Choroid plexus epithelial cell (primary cell): ENCODE data around the gene GRM8.

Source experiments
- DNase-seq: peaks from one replicate; pipeline ENCODE4 v3.0.0-alpha.2; 2010; ENCODE audit warnings: low read depth
- H3K4me3 ChIP-seq: 2 replicates; pipeline ENCODE4 v1.5.1; 2011; ENCODE audit warnings: low read depth, mild to moderate bottlenecking, control low read depth, low read length, moderate library complexity
- TF ChIP-seq, protein P1 (sequence below): conservative IDR thresholded peaks from 2 replicates; pipeline ENCODE4 v1.5.1; 2011; ENCODE audit warnings: low read depth, mild to moderate bottlenecking, control low read depth, inconsistent platforms, low read length, moderate library complexity

Gene GRM8

DNA sequence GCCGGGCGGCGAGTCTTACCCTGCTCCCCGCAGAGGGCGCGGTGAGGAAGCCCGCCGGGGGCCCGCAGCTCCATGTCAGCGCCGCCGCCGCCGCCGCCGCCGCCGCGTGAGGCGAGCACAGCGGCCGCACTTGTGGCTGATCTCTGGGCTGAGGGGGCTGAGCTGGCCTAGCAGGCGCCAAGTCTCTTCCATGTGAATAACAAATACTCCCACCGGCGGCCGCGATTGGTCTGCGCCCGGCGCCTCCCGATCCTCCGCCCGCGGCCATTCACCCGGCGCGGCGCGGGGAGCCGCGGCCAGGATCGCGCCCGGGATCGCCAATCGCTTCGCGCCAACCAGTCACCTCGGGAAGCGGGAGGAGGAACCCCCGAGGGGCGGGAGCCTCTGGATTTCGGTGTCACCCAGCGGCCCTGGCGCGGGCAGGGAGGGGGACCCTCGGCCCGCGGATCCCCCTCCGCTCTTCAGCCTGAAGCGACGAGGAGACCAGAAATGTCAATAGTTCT, at the start of gene GRM8:
GRM8 (minus strand) TSS at position 164 of the 503 bp plus-strand sequence.
- TF ChIP-seq, protein P1, sequence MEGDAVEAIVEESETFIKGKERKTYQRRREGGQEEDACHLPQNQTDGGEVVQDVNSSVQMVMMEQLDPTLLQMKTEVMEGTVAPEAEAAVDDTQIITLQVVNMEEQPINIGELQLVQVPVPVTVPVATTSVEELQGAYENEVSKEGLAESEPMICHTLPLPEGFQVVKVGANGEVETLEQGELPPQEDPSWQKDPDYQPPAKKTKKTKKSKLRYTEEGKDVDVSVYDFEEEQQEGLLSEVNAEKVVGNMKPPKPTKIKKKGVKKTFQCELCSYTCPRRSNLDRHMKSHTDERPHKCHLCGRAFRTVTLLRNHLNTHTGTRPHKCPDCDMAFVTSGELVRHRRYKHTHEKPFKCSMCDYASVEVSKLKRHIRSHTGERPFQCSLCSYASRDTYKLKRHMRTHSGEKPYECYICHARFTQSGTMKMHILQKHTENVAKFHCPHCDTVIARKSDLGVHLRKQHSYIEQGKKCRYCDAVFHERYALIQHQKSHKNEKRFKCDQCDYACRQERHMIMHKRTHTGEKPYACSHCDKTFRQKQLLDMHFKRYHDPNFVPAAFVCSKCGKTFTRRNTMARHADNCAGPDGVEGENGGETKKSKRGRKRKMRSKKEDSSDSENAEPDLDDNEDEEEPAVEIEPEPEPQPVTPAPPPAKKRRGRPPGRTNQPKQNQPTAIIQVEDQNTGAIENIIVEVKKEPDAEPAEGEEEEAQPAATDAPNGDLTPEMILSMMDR = no peak
- peak within 1 kb of the TSS; percentile 67 for H3K4me3 ChIP-seq
- DNase-seq = peak; percentile 26

DNA sequence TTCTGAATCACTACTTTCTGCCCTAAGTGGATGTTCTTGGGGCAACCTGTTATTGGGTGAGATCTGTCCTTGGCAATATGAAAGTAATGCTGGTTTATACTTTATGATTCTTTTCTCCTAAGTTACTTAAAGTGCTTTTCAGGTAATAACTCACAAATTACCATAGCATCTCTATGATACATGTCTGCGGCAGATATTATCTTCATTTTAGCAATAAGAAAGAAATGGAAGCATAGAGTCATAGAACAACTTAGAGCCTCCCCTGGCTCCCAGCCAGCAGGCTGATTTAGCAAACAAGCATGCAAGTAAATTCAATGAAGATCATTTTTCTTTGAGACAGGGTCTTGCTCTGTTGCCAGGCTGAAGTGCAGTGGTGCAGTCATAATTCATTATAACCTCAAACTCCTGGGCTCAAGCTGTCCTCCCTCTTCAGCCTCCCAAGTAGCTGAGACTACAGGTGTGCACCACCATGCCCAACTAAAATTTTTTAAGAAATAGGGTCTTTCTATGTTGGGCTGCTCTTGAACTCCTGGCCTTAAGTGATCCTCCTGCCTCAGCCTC, 38.1 kb upstream of the GRM8 start:
- DNase-seq = peak; percentile 1
- no peak overlapping the region for H3K4me3 ChIP-seq
- TF ChIP-seq, protein P1 = no peak

DNA sequence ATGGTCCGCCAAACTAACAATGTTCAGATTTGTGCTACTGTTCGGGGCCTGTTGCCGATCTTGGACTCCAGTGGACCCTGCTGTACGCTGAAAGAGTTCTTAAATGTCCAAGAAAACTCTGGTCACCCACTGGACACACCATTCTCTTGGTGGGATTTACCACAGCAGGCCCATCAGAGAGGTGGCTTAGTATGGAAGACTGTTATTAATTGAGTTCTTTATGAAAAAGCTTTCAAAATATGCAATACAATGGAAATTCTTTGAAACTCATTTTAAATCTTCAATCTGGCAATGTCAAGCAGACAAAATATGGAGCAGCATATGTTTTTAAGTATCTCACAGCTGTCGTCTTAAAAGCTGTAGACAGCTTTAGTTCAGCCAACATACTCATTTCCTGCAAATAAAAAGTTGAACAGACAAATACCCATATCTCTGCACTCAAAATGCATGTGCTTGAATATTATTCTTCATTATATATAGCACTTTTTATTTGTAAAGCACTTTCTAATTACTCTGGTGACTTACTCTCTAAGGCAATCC, 37.4 kb upstream of the GRM8 start:
- DNase-seq = no peak
- TF ChIP-seq, protein P1 = no peak
- H3K4me3 ChIP-seq = no peak overlapping the region

DNA sequence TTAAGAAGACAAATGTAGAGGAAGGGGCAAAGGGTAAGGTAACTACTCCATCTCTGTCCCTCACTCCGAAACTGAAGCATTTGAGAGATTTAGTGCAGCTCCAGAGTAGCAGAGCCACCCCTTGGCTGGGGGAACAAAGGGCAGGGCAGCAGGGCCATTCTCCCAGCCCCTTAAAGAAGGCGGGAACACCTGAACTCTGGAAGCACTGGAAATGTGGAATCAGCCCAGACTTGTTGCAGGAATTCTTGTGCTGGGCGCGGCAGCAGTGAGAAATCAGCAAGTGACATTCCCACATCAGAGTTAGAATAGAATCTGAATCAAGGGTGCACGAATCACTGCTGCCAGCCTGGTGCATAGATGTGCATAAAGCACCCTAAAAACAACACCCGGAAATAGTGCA, 34.4 kb upstream of the GRM8 start:
- no peak for DNase-seq
- TF ChIP-seq, protein P1 = no peak
- no peak overlapping the region for H3K4me3 ChIP-seq

DNA sequence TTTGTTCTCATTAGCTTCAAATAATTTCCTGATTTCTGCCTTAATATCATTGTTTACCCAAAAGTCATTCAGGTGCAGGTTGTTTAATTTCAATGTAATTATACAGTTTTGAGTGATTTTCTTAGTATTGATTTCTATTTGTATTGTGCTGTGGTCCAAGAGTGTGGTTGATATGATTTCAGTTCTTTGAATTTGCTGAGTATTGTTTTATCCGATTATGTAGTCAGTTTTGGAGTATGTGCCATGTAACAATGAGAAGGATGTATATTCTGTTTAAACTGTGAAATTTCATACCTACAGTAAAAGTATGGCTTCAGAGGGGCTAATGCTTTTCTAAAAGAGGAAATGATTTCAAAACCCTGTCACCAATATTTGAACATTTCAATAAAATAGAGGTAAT, 17.4 kb upstream of the GRM8 start:
- TF ChIP-seq, protein P1 = no peak
- H3K4me3 ChIP-seq = no peak overlapping the region
- DNase-seq = no peak

DNA sequence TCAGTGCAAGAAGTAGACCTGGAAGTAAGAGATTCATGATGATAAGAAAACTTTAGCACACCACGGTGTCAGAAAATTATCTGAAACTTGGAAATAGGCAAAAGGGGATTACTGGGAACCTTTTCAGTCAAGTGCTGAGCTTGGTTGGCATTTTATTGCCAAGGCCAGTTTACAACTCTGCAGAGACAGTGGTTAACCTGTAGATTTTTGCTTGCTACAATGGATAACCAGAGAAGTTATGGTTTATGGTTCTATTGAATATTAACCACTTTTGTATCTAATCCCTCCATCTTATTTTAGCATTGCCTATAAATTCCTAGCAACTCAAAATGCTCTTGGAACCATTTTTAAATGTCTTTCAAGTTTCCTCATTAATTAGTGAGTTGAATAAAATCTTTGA, 13.3 kb upstream of the GRM8 start:
- no peak for DNase-seq
- TF ChIP-seq, protein P1 = no peak
- no peak overlapping the region for H3K4me3 ChIP-seq

DNA sequence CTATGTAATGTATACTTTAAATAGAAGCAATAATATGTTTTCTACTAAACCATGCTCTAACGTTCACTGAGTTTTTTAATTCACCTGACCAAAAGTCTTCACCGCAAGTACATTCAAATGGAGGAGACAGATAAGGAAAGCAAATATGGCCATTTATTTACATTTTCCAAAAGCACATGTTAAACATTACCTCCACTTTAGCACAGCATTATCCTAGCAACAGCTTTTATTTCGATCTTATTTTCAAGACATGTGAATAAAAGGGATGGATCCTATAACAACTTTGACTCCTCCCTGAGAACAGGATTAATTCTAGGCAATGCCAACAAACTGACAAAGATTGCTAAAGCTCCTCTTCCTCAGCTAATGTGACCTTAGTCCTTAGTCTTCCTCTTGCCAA, 11.5 kb upstream of the GRM8 start:
- no peak overlapping the region for H3K4me3 ChIP-seq
- no peak for DNase-seq
- TF ChIP-seq, protein P1 = no peak
